Activated naive CD8-positive, alpha-beta T cell treated with anti-CD3 and anti-CD28 coated beads, Interleukin-2, amount 10 ng/mL, durations not matched to agents 7 days and 5 days (primary cell): ENCODE measurements around the gene SMC1A. TPM values are rescaled to one million over a fixed set of nuclear protein-coding genes. Genes with fewer than 3 reads are reported as not detected.
"Not testable (repeated sequence)": the region's sequence is repeated elsewhere in the genome, so short reads cannot be mapped to it uniquely, and the experiment has no call there.

Experiments used
- ATAC-seq: fragments of 150-1000 bp; cut with Tn5 transposase; one replicate; pipeline ENCODE4 v1.10.0; 2021; ENCODE audit warnings: low read depth, moderate library complexity
- POLR2A ChIA-PET: fragments of 350-600 bp; sonication (Branson Sonifier 250); formaldehyde crosslinking; loops from one replicate; lab custom pipeline; 2021; ENCODE audit warnings: antibody characterized with exemption; lab: Charles Lee
- DNase-seq: peaks from one replicate; pipeline ENCODE4 v3.0.0; 2021
- H3K27ac Mint-ChIP-seq: one replicate; pipeline ENCODE4 v1.8.0; 2022; ENCODE audit warnings: mild to moderate bottlenecking, mixed read lengths
- H3K27me3 Mint-ChIP-seq: one replicate; pipeline ENCODE4 v1.8.0; 2022; ENCODE audit warnings: mild to moderate bottlenecking, moderate library complexity, mixed read lengths
- H3K36me3 Mint-ChIP-seq: one replicate; pipeline ENCODE4 v1.8.0; 2021; ENCODE audit warnings: mild to moderate bottlenecking, mixed read lengths
- H3K4me1 Mint-ChIP-seq: one replicate; pipeline ENCODE4 v1.8.0; 2021; ENCODE audit warnings: mixed read lengths
- H3K4me3 Mint-ChIP-seq: one replicate; pipeline ENCODE4 v1.8.0; 2022; ENCODE audit warnings: mild to moderate bottlenecking, moderate library complexity, mixed read lengths
- H3K9me3 Mint-ChIP-seq: one replicate; pipeline ENCODE4 v1.8.0; 2021; ENCODE audit warnings: mixed read lengths
- total RNA-seq, 2 experiments: library from RNA; stranded (reverse); gene quantifications; one replicate each; pipeline ENCODE4 v1.2.3, GENCODE V29; 2021

The SMC1A gene
- 100 to 1,000 TPM; 117 TPM for total RNA-seq

- Mint-ChIP-seq H3K4me1 (peaks cover 16% of the 10 kb centered on the region), H3K9me3 (no peaks in the 10 kb centered on the region), H3K27me3 (no peaks in the 10 kb centered on the region), H3K36me3 (no peaks in the 10 kb centered on the region), H3K4me3 (peak within 1 kb of the TSS; percentile 89), H3K27ac (peak within 1 kb of the TSS; percentile 92)
- ATAC-seq: peak; percentile 87
- peak; percentile 89 for DNase-seq
- POLR2A ChIA-PET: interaction anchor here (0.6 to 2.8 kb wide), 17 partner anchors 11 to 331 kb away, joined by 3 to 25 read pairs (median 4); partner anchors contain the start of genes HSD17B10 and KDM5C
Observed at GRCh38 chrX:53422086-53422860, at the start of gene SMC1A. SMC1A (minus strand) TSS chrX:53422654; CDS start chrX:53422600, 54 bp downstream.

- Mint-ChIP-seq H3K27ac (no peak overlapping the region), H3K4me3 (no peak overlapping the region), H3K27me3 (peaks cover 2% of the 10 kb centered on the region)
Observed at GRCh38 chrX:53471346-53471745, 48.9 kb upstream of the SMC1A start.

GRCh38 chrX:53468659-53469058 lies 46.2 kb upstream of the SMC1A start:
- ATAC-seq, H3K27ac Mint-ChIP-seq, DNase-seq, H3K9me3 Mint-ChIP-seq, H3K36me3 Mint-ChIP-seq, H3K27me3 Mint-ChIP-seq, POLR2A ChIA-PET, H3K4me1 Mint-ChIP-seq, H3K4me3 Mint-ChIP-seq: not testable (repeated sequence)

More at GRCh38 chrX:53471346-53471745, 48.9 kb upstream of the SMC1A start:
- Mint-ChIP-seq H3K9me3 (no peaks in the 10 kb centered on the region), H3K36me3 (no peaks in the 10 kb centered on the region), H3K4me1 (no peaks in the 10 kb centered on the region)
- no peak for ATAC-seq
- POLR2A ChIA-PET: no interaction called here
- DNase-seq: no peak

GRCh38 chrX:53458082-53458481 lies 35.6 kb upstream of the SMC1A start:
- DNase-seq (no peak), ATAC-seq (no peak)
- POLR2A ChIA-PET: no interaction called here
- H3K9me3 Mint-ChIP-seq: no peaks in the 10 kb centered on the region
- no peak overlapping the region for H3K4me3 Mint-ChIP-seq
- no peaks in the 10 kb centered on the region for H3K4me1 Mint-ChIP-seq
- no peaks in the 10 kb centered on the region for H3K36me3 Mint-ChIP-seq
- peaks cover 12% of the 10 kb centered on the region for H3K27me3 Mint-ChIP-seq
- no peak overlapping the region for H3K27ac Mint-ChIP-seq

- Mint-ChIP-seq H3K4me1 (no peaks in the 10 kb centered on the region), H3K9me3 (no peaks in the 10 kb centered on the region), H3K27me3 (peaks cover 12% of the 10 kb centered on the region), H3K36me3 (no peaks in the 10 kb centered on the region), H3K27ac (no peak overlapping the region), H3K4me3 (no peak overlapping the region)
- ATAC-seq (no peak), DNase-seq (no peak)
- POLR2A ChIA-PET: no interaction called here
Observed at GRCh38 chrX:53456254-53456653, 33.8 kb upstream of the SMC1A start.

GRCh38 chrX:53452812-53453211 lies 30.4 kb upstream of the SMC1A start:
- peaks cover 9% of the 10 kb centered on the region for H3K27me3 Mint-ChIP-seq
- H3K27ac Mint-ChIP-seq: no peak overlapping the region
- POLR2A ChIA-PET: no interaction called here
- no peaks in the 10 kb centered on the region for H3K9me3 Mint-ChIP-seq
- no peaks in the 10 kb centered on the region for H3K4me1 Mint-ChIP-seq
- no peak for DNase-seq
- no peak for ATAC-seq
- H3K36me3 Mint-ChIP-seq: no peaks in the 10 kb centered on the region
- H3K4me3 Mint-ChIP-seq: no peak overlapping the region

- H3K27ac Mint-ChIP-seq: no peak overlapping the region
- no peaks in the 10 kb centered on the region for H3K36me3 Mint-ChIP-seq
- POLR2A ChIA-PET: no interaction called here
- H3K27me3 Mint-ChIP-seq: no peaks in the 10 kb centered on the region
- H3K9me3 Mint-ChIP-seq: no peaks in the 10 kb centered on the region
- DNase-seq (no peak), ATAC-seq (no peak)
- H3K4me1 Mint-ChIP-seq: no peaks in the 10 kb centered on the region
- H3K4me3 Mint-ChIP-seq: no peak overlapping the region
Observed at GRCh38 chrX:53449632-53450031, 27.2 kb upstream of the SMC1A start.

GRCh38 chrX:53447441-53447840 lies 25.0 kb upstream of the SMC1A start:
- no peaks in the 10 kb centered on the region for H3K9me3 Mint-ChIP-seq
- ATAC-seq: no peak
- DNase-seq: no peak
- no peak overlapping the region for H3K4me3 Mint-ChIP-seq
- H3K4me1 Mint-ChIP-seq: no peaks in the 10 kb centered on the region
- H3K27ac Mint-ChIP-seq: no peak overlapping the region
- POLR2A ChIA-PET: no interaction called here
- no peaks in the 10 kb centered on the region for H3K27me3 Mint-ChIP-seq
- H3K36me3 Mint-ChIP-seq: no peaks in the 10 kb centered on the region

GRCh38 chrX:53445977-53446376 lies 23.5 kb upstream of the SMC1A start:
- H3K9me3 Mint-ChIP-seq: no peaks in the 10 kb centered on the region
- DNase-seq: peak; percentile 59
- no peak overlapping the region for H3K27ac Mint-ChIP-seq
- H3K27me3 Mint-ChIP-seq: no peaks in the 10 kb centered on the region
- no peak overlapping the region for H3K4me3 Mint-ChIP-seq
- POLR2A ChIA-PET: interaction anchor here (0.7 to 1.4 kb wide), 3 partner anchors 23 to 129 kb away, joined by 3 to 6 read pairs (median 3); partner anchors contain the start of genes RIBC1 and SMC1A
- H3K36me3 Mint-ChIP-seq: no peaks in the 10 kb centered on the region
- no peak for ATAC-seq
- peaks cover 2% of the 10 kb centered on the region for H3K4me1 Mint-ChIP-seq

- Mint-ChIP-seq H3K4me3 (peak overlapping the region; percentile 86), H3K4me1 (peaks cover 10% of the 10 kb centered on the region), H3K27ac (peak overlapping the region; percentile 21), H3K27me3 (no peaks in the 10 kb centered on the region), H3K36me3 (no peaks in the 10 kb centered on the region), H3K9me3 (no peaks in the 10 kb centered on the region)
- ATAC-seq (no peak), DNase-seq (no peak)
- POLR2A ChIA-PET: no interaction called here
Observed at GRCh38 chrX:53442322-53442631, 19.8 kb upstream of the SMC1A start.

- H3K4me3 Mint-ChIP-seq: peak overlapping the region; percentile 86
- peaks cover 12% of the 10 kb centered on the region for H3K4me1 Mint-ChIP-seq
Observed at GRCh38 chrX:53441531-53442321, 19.3 kb upstream of the SMC1A start.

GRCh38 chrX:53440621-53441517 lies 18.4 kb upstream of the SMC1A start:
- Mint-ChIP-seq H3K4me3 (peak overlapping the region; percentile 86), H3K27me3 (no peaks in the 10 kb centered on the region), H3K9me3 (no peaks in the 10 kb centered on the region), H3K36me3 (no peaks in the 10 kb centered on the region), H3K4me1 (peaks cover 15% of the 10 kb centered on the region), H3K27ac (peak overlapping the region; percentile 67)
- POLR2A ChIA-PET: interaction anchor here (0.8 kb wide), 1 partner anchor 19 kb away, joined by 3 read pairs; no protein-coding TSS in a partner anchor
- DNase-seq (peak; percentile 32), ATAC-seq (peak; percentile 6)

More at GRCh38 chrX:53441531-53442321, 19.3 kb upstream of the SMC1A start:
- no peaks in the 10 kb centered on the region for H3K9me3 Mint-ChIP-seq
- peak; percentile 82 for DNase-seq
- POLR2A ChIA-PET: no interaction called here
- peak; percentile 86 for ATAC-seq
- H3K27ac Mint-ChIP-seq: peak overlapping the region; percentile 67
- no peaks in the 10 kb centered on the region for H3K27me3 Mint-ChIP-seq
- no peaks in the 10 kb centered on the region for H3K36me3 Mint-ChIP-seq

GRCh38 chrX:53440101-53440500 lies 17.6 kb upstream of the SMC1A start:
- DNase-seq (no peak), ATAC-seq (no peak)
- Mint-ChIP-seq H3K4me3 (peak overlapping the region; percentile 70), H3K4me1 (peaks cover 15% of the 10 kb centered on the region), H3K27ac (peak overlapping the region; percentile 62), H3K27me3 (no peaks in the 10 kb centered on the region), H3K36me3 (no peaks in the 10 kb centered on the region), H3K9me3 (no peaks in the 10 kb centered on the region)
- POLR2A ChIA-PET: no interaction called here
